Activated CD4-positive, alpha-beta T cell treated with anti-CD3 and anti-CD28 coated beads, Interleukin-10, Interleukin-2, amounts not matched to agents 100 ng/mL and 50 ng/mL, durations not matched to agents 16 hours and 8 hours (primary cell): ENCODE results near the gene CMTR2.

Experiments
- DNase-seq: peaks from one replicate; pipeline ENCODE4 v3.0.0-alpha.2; 2020

The CMTR2 gene

DNA sequence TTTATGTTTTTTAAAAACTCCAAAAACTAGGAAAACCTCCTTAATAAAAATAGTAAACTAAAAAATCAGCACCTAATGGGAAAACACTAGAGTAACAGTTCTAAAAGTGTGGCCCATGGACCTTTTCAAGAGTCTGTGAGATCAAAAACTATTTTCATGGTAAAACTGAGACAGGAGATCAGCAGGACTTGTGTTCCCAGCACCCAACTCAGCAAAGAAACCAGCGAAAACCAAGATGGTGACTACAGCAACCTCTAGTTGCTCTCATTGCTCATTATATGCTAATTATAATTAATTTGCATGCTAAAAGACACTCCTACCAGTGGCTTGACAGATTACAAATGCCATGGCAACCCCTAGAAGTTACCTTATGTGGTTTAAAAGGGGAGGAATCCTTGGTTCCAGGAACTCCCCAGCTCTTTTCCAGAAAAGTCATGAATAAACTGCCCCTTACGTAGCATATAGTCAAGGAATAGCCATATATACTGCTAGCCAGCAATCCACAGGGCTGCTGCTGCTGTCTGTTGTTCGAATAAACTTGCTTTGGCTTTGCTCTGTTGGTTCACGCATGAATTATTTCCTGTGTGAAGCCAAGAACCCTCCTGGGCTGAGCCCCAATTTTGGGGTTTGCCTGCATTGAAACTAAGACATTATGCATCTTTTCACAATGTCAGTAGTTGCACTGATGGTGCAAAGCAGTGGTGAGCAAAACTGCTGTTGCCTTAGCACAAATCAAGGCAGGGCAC is 12.4 kb downstream of the CMTR2 start:
- no peak for DNase-seq

DNA sequence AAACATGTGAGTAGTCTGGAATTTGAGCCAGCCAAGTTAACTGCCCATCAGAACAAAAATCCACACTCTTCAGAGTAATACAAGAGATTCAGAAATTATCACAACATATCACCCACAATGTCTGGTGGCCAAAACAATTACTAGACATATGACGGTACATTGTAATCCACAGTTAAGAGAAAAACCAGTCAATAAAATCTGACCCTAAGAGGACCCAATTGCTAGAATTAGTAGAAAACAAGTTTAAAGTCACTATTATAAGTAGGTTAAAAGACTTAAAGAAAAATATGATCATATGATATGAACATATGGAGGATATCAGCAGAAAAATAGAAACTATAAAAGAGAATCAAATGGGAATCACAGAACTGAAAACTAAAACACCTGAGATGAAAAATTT is 15.8 kb downstream of the CMTR2 start:
- DNase-seq: no peak

DNA sequence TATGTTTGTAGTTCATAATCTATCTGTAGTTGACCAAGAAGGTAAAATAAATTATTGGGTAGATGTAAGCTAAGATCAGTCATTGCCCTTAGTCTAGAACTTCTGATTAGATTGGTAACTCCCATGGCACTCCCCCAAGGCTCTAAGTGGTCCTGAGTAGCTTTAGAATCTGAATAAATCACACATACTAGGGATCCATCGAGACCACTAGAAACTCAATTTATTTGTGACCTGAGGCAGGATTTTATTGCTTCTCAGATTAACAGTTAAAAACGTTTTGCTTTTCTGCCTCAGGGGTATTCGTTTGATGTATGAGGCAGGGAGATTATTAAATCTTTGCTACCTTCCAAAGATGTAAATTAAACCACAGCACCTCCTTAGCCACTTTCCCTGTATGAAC is 24.9 kb downstream of the CMTR2 start:
- no peak for DNase-seq

DNA sequence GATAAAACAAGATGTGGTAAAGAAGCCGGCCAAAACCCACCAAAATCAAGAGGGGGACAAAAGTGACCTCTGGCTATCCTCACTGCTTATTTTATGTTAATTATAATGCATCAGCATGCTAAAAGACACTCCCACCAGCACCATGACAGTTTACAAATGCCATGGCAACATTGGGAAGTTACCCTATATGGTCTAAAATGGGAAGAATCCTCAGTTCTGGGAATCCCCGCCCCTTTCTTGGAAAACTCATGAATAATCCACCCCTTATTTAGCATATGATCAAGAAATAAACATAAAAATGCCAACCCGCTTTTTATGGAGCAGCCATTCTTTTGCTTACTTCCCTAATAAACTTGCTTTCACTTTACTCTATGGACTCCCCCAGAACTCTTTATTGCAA is 25.6 kb downstream of the CMTR2 start:
- no peak for DNase-seq

DNA sequence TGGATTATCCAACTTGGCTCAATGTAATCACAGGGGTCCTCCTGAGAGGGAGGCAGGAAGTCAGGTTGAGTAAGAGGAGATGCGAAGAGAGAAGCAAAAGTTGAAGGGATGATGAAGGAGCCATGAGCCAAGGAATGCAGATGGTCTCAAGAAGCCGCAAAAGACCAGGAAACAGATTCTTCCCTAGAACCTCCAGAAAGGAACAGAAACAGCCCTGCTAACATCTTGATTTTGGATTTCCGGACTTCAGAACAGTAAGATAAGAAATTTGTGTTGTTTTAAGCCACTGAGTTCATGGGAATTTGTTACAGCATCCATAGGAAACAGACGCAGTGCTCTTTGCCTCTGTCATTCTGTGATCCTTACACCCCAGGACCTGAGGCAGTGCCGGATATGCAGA is 26.8 kb downstream of the CMTR2 start:
- DNase-seq: no peak

DNA sequence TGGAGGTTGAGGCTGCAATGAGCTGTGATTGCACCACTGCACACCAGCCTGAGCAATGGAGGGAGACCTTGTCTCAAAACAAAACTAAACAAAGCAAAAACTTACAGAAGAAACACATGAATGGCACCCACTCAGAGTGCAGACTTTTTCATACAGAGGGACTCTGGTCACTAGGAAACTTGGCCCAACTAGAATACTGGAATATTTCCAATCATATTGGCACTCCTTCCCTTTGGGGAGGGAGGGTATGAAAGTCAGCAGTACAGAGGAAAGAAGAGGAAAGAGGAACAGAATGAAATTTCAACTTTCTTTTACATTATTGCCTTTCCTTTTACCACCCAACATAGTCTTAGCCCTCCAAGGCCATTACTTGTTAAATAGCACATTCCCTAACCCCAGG is 28.2 kb downstream of the CMTR2 start:
- DNase-seq: no peak

DNA sequence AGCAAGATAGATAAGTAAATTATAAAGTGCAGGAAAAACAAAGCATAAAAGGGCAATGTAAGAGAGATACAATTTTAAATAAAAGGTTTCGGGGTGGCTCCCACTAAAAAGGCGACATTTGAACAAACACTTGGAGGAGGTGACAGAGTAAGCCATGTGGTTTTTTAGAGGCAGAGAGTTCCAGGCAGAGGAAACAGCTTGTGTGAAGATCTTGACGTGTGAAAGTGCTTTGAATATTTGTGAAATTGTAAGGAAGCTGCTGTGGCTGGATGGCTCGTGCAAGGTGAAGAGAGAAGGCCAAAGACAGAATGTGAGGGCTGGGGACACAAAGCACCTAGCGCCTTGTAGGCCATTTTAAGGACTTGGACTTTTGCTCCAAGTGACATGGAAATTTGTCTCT is 30.1 kb downstream of the CMTR2 start:
- DNase-seq: no peak

DNA sequence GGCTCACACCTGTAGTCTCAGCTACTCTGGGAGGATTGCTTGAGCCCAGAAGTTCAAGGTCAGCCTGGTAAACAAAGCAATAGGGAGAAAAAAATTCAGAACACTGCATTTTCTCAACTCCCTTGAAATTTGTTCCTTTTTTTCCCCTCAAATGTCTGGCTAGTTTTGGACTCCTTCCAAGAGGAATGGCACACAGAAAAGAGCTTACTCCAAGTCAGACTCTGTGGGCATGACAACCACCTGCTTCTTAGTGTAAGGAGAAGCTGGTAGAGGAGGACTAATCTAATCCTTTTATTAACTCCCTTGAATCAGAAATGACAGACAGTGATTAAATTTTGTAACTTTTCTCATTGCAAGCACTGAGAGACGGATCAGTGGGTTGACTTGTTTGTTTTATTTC is 30.8 kb downstream of the CMTR2 start:
- no peak for DNase-seq

DNA sequence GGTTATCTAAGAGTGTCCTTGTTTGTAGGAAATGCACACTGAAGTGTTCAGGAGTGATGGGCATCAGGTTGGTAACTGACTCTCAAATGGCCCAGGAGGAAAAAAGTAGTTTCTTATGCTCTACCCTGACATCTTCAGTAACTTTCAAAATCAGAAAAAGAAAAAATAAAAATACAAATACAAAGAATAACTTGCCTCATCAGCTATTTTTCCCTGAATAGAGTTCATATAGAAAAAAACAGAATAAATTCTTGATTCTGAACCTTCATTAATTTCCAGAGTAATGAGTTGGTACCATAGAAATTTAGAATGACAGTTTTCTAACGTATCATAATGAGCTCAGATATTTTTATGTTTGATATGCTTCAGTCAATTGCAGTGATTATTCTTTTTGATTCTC is 31.4 kb downstream of the CMTR2 start:
- no peak for DNase-seq

DNA sequence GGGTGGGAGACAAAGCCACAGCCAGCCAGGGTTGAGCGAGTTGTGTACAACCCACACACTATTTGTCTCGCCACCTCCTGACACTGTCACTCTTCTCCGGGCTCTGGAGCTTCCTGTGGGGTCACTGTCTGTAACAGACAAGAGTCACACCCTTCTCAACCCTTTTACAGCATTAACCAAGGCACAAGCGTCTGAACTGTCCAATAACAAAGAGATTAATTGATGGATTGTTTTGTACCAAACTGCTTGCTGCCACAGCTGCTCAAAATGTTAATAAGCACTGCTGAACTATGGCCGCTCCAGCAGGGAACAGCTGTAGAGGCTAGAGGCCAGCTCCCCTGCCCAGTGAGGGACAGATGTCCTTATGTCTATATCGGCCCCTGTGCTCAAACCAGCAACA is 33.5 kb downstream of the CMTR2 start:
- DNase-seq: no peak

DNA sequence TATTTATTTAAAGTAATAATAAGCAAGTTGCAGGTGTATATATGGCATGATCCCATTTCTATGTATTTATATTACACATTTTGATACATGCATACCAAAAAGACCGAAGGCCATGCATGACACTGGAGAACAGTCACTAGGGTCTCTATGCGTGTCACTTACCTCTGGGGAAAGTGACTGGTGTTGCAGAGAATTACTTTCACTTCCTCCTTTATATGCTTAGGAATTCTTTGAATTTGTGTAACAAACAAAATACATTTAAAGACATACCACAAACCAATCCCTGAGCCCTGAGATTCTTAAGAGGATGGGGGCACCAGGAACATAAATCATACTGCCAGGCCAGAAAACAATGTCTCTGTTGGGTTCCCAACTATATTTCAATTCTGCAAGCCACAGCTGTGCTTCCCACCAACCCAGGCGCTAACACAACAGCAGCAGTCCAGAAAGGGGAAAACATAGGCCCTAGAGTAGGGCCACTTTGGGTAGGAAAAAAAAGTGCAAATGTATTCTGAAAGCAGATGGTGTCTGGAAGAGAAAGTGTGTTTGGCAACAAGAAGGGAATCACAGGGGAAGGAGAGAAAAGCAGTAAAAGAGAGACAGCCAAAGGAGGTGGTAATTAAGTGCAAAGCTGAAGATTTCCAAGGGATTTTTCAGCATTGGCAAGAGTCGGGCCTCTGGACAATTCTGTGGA is 34.2 kb downstream of the CMTR2 start:
- DNase-seq: no peak

DNA sequence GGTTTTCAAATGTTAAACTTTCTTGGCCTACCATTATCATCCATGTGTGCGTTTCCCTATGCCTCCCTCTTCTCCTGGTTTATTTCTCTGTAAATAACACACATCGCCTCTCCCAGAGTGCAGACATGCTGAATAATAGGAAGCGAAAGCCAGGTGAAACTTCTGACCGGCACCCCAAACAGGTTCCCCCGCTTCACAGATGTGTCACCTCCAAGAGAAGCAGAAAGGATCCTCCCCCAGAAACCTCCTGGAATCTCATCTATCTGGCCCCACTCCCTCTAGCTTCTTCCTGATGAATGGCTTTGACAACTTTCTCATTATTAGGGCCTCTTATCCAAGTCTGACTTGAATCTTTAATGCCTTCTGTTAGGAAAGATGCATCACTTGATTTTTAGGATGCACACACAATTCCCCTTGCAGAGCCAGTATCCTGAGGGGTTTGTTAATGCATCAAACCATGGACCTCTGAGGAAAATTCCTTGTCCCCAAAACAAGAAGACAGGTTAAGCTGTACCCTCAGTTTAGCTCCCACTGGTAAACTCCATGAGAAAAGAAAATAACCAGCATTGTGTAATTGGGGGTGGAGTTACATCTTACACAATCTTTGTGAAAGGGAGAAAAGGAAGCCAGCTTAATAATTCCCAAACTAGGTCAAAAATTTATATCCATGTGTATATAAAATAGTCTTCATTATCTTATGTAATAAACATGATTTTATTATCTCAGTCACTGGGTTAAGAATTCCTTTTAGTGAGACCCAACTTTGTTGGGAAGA is 38.6 kb downstream of the CMTR2 start:
- DNase-seq: no peak

DNA sequence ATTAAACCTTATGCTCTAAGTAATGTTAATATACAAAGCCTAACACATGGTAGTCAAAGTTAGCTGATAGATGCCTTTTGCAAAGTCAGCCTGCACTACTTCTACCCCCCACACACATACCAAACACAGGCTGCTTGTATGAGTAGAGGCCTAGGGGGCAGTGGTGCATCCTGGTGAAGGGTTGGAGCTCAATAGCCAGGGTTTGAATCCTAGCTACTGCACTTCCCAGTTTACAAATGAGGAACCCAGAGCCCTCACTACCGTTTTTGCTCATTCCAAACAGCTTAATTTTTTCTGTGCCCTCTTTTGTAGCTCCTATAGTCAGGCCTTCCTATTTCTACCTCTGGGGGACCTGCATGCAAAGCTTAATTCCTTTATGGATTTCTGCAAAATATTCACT is 39.8 kb downstream of the CMTR2 start:
- DNase-seq: no peak

DNA sequence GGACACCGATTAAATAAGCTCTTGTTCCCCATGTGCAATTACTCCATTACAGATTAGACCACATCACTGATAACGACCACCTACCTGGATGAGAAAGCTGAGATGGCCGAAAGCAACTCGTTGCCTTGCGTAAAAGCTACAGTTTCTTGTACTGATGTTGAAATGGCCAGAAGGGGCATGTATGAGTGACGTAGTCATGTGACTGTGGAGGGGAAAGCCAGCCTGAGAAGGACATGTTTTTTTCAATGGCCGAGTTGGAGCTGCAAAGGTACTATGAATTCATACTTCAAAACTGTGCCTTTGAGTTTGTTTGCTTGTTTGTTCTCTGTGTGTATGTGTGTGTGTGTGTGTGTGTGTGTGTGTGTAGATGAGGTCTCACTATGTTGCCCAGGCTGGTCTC is 41.7 kb downstream of the CMTR2 start:
- no peak for DNase-seq

DNA sequence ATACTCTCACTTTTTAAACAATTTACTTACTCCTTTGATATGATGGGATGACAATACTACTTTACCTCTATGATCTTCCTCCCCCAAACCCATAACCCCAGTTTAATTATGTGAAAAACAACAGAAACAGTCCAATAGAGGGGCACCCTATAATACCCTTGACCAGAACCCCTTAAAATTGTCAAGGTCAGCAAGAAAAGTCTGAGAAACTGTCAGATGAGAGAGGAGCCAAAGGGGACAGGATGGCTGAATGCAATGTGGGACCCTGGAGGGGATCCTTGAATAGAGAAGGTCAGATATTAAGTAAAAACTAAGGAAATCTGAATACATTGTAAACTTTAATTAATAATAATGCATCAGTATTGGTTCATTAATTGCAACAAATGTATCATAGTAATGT is 42.9 kb downstream of the CMTR2 start:
- DNase-seq: no peak

DNA sequence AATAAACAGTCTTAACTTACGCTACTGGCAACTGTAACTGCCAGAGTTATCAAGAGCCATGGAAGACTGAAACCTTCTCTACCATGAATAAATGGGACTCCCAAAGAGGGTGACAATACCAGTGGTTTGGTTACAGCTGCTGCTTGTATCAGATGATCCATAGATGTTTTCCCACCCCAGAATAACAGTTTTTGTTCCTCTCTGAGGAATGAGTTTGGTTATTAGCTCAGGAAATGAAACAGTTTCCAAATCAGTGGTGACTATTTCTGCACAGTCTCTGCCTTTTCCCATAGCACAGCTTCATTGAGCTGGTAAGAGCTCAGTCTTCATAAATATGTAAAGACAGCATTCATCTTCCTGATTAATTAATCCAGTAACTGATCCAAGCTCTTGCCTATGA is 44.7 kb downstream of the CMTR2 start:
- no peak for DNase-seq

DNA sequence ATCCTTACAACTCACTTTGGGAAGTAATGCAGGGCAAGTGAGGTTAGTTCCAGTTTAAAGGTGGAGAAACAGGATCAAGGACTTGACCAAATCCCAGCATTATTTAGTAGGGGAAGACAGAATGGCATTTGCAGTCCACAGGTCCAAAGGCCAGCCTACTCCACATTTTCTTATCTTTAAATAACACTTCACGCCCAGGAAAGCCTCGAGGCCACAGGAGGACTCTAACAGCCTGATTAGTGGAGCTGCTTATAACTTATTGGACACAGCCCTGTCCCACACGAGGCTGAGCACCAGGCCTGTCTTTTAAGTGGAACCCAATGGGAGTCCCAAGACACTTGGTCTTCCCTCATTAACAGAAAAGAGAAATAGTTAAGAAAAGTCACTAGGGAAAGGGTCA is 46.6 kb downstream of the CMTR2 start:
- no peak for DNase-seq

DNA sequence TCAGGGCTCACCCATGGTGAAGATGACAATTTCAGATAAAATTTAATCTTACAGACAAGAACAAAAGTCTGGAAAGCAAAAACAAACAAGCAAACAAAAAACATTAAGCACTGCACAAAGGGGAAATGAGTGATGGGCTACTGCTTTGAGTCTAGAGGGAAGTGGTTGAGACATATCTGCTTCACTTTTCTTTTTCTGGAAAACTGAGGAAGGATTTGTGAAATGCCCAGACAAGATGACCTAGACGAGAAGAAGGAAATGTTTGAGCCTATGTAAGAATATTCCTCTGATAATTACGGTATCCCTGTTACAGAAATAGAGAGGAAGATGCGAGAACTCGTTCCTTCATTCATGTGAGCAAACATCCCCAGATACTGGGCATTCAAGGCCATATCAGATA is 47.2 kb downstream of the CMTR2 start:
- DNase-seq: no peak
